GM10266 (cell line): Measurements from ENCODE around the gene CSTB.

Experiments used
- DNase-seq: peaks from one replicate; pipeline ENCODE4 v3.0.0; 2012; ENCODE audit errors: extremely low spot score
- TF ChIP-seq, protein P1 (sequence below): IDR thresholded peaks from 2 replicates; pipeline ENCODE4 v1.5.1; 2012; ENCODE audit warnings: mild to moderate bottlenecking, low read depth; ENCODE audit not compliant: control insufficient read depth, insufficient read depth; ENCODE audit errors: missing control alignments

Gene CSTB

GRCh38 chr21:43809346-43809799 lies 33.3 kb upstream of the CSTB start:
- DNase-seq: no peak
- TF ChIP-seq, protein P1, sequence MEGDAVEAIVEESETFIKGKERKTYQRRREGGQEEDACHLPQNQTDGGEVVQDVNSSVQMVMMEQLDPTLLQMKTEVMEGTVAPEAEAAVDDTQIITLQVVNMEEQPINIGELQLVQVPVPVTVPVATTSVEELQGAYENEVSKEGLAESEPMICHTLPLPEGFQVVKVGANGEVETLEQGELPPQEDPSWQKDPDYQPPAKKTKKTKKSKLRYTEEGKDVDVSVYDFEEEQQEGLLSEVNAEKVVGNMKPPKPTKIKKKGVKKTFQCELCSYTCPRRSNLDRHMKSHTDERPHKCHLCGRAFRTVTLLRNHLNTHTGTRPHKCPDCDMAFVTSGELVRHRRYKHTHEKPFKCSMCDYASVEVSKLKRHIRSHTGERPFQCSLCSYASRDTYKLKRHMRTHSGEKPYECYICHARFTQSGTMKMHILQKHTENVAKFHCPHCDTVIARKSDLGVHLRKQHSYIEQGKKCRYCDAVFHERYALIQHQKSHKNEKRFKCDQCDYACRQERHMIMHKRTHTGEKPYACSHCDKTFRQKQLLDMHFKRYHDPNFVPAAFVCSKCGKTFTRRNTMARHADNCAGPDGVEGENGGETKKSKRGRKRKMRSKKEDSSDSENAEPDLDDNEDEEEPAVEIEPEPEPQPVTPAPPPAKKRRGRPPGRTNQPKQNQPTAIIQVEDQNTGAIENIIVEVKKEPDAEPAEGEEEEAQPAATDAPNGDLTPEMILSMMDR: no peak

- TF ChIP-seq, protein P1: no peak
- DNase-seq: no peak
Measured at GRCh38 chr21:43808832-43809251, 32.7 kb upstream of the CSTB start.

DNA sequence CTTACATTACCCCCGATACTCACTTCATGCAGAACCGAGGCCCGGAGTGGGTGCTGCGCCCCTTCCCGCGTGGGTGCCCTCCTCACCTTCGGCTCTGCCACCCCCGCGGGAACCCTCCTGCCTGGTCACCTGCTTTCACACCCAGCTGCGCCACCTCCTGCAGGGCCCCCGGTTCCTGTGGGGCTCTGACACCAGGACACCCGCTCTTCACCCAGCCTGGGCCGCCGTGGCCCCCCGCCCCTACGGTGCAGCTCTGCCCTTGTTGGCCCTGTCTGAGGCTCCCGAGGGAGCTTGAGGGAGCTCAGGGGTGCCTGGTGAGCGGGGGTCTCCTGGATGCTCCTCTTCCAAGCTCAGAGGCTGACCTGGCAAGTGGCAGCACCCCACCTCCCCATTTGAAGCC lies 32.3 kb upstream of the CSTB start:
- TF ChIP-seq, protein P1: no peak
- DNase-seq: no peak

- no peak for DNase-seq
- TF ChIP-seq, protein P1: no peak
Measured at GRCh38 chr21:43806017-43806710, 30.1 kb upstream of the CSTB start.

- TF ChIP-seq, protein P1: no peak
- peak; percentile 96 for DNase-seq
Measured at GRCh38 chr21:43805275-43805800, 29.2 kb upstream of the CSTB start.

DNA sequence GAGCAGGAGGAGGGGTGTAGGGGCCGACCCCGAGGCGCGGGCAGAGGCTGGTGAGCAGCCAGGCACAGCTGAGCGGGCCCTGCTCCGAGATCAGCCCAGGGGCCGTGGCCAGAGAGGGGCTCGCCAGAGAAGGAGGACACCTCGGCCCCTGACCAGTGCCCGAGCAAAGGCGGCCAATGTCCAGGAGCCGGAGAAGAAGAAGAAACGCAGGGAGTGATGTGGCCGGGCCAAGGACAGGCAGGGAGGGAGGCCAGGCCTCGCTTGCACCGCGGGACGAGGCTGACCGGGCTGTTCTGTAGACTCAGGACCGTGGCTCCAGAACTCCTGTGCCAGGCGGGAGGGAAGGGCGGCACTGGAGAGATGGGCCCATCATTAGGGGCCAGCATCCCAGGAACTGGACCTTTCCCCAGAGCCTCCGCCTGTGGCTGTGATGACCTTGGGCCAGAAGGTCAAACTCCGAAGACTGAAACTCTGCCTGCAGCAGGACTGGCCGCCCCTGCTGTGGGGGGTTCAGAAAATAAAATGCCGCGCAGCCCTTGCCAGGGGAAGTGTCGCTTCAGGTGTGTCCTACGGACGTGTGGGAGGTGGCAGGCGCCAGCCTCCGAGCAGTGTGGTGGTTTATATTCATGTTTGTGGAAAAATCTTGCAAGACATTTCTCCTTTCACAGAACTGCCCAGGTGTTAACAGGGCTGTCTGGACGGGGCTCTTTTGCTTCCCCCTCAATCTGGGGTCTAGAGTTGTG lies 27.6 kb upstream of the CSTB start:
- TF ChIP-seq, protein P1: no peak

More for the DNA sequence above, 27.6 kb upstream of the CSTB start:
- no peak for DNase-seq
